Fibroblast of lung (primary cell): ENCODE results near the gene NEDD4. TPM values are rescaled to one million over a fixed set of nuclear protein-coding genes. Genes with fewer than 3 reads are reported as not detected.
"Not testable (repeated sequence)": the region's sequence is repeated elsewhere in the genome, so short reads cannot be mapped to it uniquely, and the experiment has no call there.

Source experiments
- DNase-seq, 2 donors: peaks; one replicate each; pipeline versions ENCODE4 v3.0.0 to v3.0.0-alpha.2; 2010; ENCODE audit warnings: low read depth in 2 of 2
- H2AFZ ChIP-seq: 2 replicates; pipeline ENCODE4 v1.5.1; 2012; ENCODE audit warnings: low read length, control low read depth, inconsistent platforms
- H3K27ac ChIP-seq: 2 replicates; pipeline ENCODE4 v1.5.1; 2011; ENCODE audit warnings: low read length, control low read depth; ENCODE audit not compliant: insufficient read depth
- H3K27me3 ChIP-seq: 2 replicates; pipeline ENCODE4 v1.5.1; 2011; ENCODE audit warnings: mild to moderate bottlenecking, low read length; ENCODE audit not compliant: control insufficient read depth, insufficient read depth
- H3K36me3 ChIP-seq: 2 replicates; pipeline ENCODE4 v1.5.1; 2011; ENCODE audit warnings: low read length; ENCODE audit not compliant: control insufficient read depth, insufficient read depth
- H3K4me1 ChIP-seq: 2 replicates; pipeline ENCODE4 v1.5.1; 2011; ENCODE audit warnings: low read length; ENCODE audit not compliant: control insufficient read depth, insufficient read depth; ENCODE audit errors: extremely low read depth
- H3K4me2 ChIP-seq: 2 replicates; pipeline ENCODE4 v1.5.1; 2011; ENCODE audit warnings: low read length, control low read depth; ENCODE audit not compliant: insufficient read depth; ENCODE audit errors: extremely low read depth
- H3K4me3 ChIP-seq, 4 experiments: fragments of 200-600 bp in 1 of 4; sonication (generic) in 1 of 4; replicated peaks in 1 of 4; 2 replicates each; pipeline ENCODE4 v1.5.1; 2011 to 2016; ENCODE audit warnings: low read length in 4 of 4, low read depth in 3 of 4, mild to moderate bottlenecking in 3 of 4, control low read depth in 2 of 4, inconsistent platforms in 1 of 4, mixed read lengths in 1 of 4; ENCODE audit not compliant: insufficient read depth in 1 of 4; ENCODE audit errors: control extremely low read depth in 1 of 4
- H3K79me2 ChIP-seq: 2 replicates; pipeline ENCODE4 v1.5.1; 2012; ENCODE audit warnings: mild to moderate bottlenecking, low read length, inconsistent platforms; ENCODE audit not compliant: control insufficient read depth, insufficient read depth
- H3K9ac ChIP-seq: 2 replicates; pipeline ENCODE4 v1.5.1; 2011; ENCODE audit warnings: mild to moderate bottlenecking, low read length, control low read depth; ENCODE audit not compliant: insufficient read depth
- H3K9me3 ChIP-seq: 2 replicates; pipeline ENCODE4 v1.5.1; 2012; ENCODE audit warnings: low read depth, low read length; ENCODE audit not compliant: control insufficient read depth, insufficient read depth
- H4K20me1 ChIP-seq: 2 replicates; pipeline ENCODE4 v1.5.1; 2011; ENCODE audit warnings: low read length; ENCODE audit not compliant: control insufficient read depth, insufficient read depth; ENCODE audit errors: extremely low read depth
- CTCF ChIP-seq, 2 donors: IDR thresholded peaks in 1 of 2; conservative IDR thresholded peaks in 1 of 2; 1 replicate in 1 of 2; 2 replicates in 1 of 2; pipeline ENCODE4 v1.5.1; 2011 to 2012; ENCODE audit warnings: low read length in 2 of 2, control low read depth in 1 of 2, inconsistent platforms in 1 of 2, low read depth in 1 of 2, mild to moderate bottlenecking in 1 of 2
- EZH2 ChIP-seq: IDR thresholded peaks from 2 replicates; pipeline ENCODE4 v1.5.1; 2012; ENCODE audit warnings: low read length, control low read depth, mild to moderate bottlenecking; ENCODE audit errors: missing control alignments
- polyA plus RNA-seq, 2 donors: library from polyadenylated mRNA; depleted of rRNA in 1 of 2; stranded (reverse) in 1 of 2; unstranded in 1 of 2; fragments of >200 nt; gene quantifications; 2 replicates each; pipeline ENCODE4 v1.2.1, GENCODE V29; 2011 to 2012; ENCODE audit warnings: missing spikeins in 1 of 2
- total RNA-seq: library from RNA; depleted of rRNA; stranded (reverse); fragments of >200 nt; gene quantifications from 2 replicates; pipeline ENCODE4 v1.2.1, GENCODE V29; 2014

NEDD4 gene
- total and polyA plus RNA-seq, 2 donors (not counting 1 experiment from before 2014, with no cell fraction given) = 21.6 to 30.9 TPM

- H3K9ac ChIP-seq = no peak overlapping the region
- no peaks in the 10 kb centered on the region for H3K27me3 ChIP-seq
- no peak overlapping the region for H3K4me3 ChIP-seq
- DNase-seq = peak; percentile 67 to 89
- H3K4me2 ChIP-seq = no peak overlapping the region
- peak; percentile 89 to 93 for TF ChIP-seq CTCF (conservative IDR thresholded peaks at IDR 0.05 in 1 of 2, IDR thresholded peaks at IDR 0.05 in 1 of 2; ENCODE audit: low read depth in 1 of 2, low read length in 2 of 2)
- TF ChIP-seq EZH2 = no peak
- no peaks in the 10 kb centered on the region for H4K20me1 ChIP-seq
- H3K36me3 ChIP-seq = no peaks in the 10 kb centered on the region
- no peak overlapping the region for H3K27ac ChIP-seq
- H3K79me2 ChIP-seq = no peaks in the 10 kb centered on the region
- H2AFZ ChIP-seq = no peak overlapping the region
- H3K9me3 ChIP-seq = no peaks in the 10 kb centered on the region
- H3K4me1 ChIP-seq = peaks cover 3% of the 10 kb centered on the region
Measured at GRCh38 chr15:55846116-55846707, 147.2 kb downstream of the NEDD4 start.

- H3K4me1 ChIP-seq, DNase-seq, H3K4me3 ChIP-seq, H2AFZ ChIP-seq, H4K20me1 ChIP-seq, H3K27ac ChIP-seq, H3K36me3 ChIP-seq, H3K9ac ChIP-seq, H3K9me3 ChIP-seq, H3K27me3 ChIP-seq, H3K79me2 ChIP-seq, H3K4me2 ChIP-seq: not testable (repeated sequence)
Measured at GRCh38 chr15:55842897-55843296, 150.5 kb downstream of the NEDD4 start.

GRCh38 chr15:55835866-55836265, 157.5 kb downstream of the NEDD4 start:
- Histone ChIP-seq H3K27ac (no peak overlapping the region), H3K79me2 (no peaks in the 10 kb centered on the region), H3K4me3 (no peak overlapping the region), H3K27me3 (no peaks in the 10 kb centered on the region), H3K9ac (no peak overlapping the region), H4K20me1 (no peaks in the 10 kb centered on the region), H3K4me2 (no peak overlapping the region), H3K9me3 (no peaks in the 10 kb centered on the region), H3K36me3 (peaks cover 5% of the 10 kb centered on the region), H2AFZ (no peak overlapping the region), H3K4me1 (no peaks in the 10 kb centered on the region)
- TF ChIP-seq CTCF (conservative IDR thresholded peaks at IDR 0.05 in 1 of 2, IDR thresholded peaks at IDR 0.05 in 1 of 2; ENCODE audit: low read depth in 1 of 2, low read length in 2 of 2) = no peak
- no peak for TF ChIP-seq EZH2
- DNase-seq = no peak
